HFF-Myc (cell line): ENCODE results near the gene ACOXL.

ENCODE experiments used
- DNase-seq: peaks from one replicate; pipeline ENCODE4 v3.0.0-alpha.2; 2011; ENCODE audit warnings: low read depth; ENCODE audit errors: extremely low read depth
- H3K4me3 ChIP-seq: replicated peaks from 2 replicates; pipeline ENCODE4 v1.5.1; 2011; ENCODE audit warnings: low read depth, mild to moderate bottlenecking, control low read depth, low read length
- CTCF ChIP-seq: IDR thresholded peaks from 2 replicates; pipeline ENCODE4 v1.5.1; 2012; ENCODE audit warnings: mild to moderate bottlenecking, low read depth, low read length, control low read depth; ENCODE audit errors: missing control alignments

ACOXL gene

GRCh38 chr2:111157071-111157661 is 424.8 kb downstream of the ACOXL start:
- DNase-seq: no peak
- H3K4me3 ChIP-seq: no peak overlapping the region
- TF ChIP-seq CTCF: no peak

GRCh38 chr2:111157798-111158197 is 425.4 kb downstream of the ACOXL start:
- DNase-seq: no peak
- no peak overlapping the region for H3K4me3 ChIP-seq
- no peak for TF ChIP-seq CTCF

GRCh38 chr2:111159641-111160040 is 427.3 kb downstream of the ACOXL start:
- DNase-seq: no peak
- no peak for TF ChIP-seq CTCF
- no peak overlapping the region for H3K4me3 ChIP-seq

GRCh38 chr2:111160758-111161157 is 428.4 kb downstream of the ACOXL start:
- no peak for TF ChIP-seq CTCF
- no peak for DNase-seq
- H3K4me3 ChIP-seq: no peak overlapping the region

GRCh38 chr2:111161971-111162370 is 429.6 kb downstream of the ACOXL start:
- no peak overlapping the region for H3K4me3 ChIP-seq
- DNase-seq: no peak
- TF ChIP-seq CTCF: no peak

- no peak overlapping the region for H3K4me3 ChIP-seq
- DNase-seq: no peak
- no peak for TF ChIP-seq CTCF
Measured at GRCh38 chr2:111162718-111163331, 430.5 kb downstream of the ACOXL start.

- no peak for TF ChIP-seq CTCF
- H3K4me3 ChIP-seq: no peak overlapping the region
- DNase-seq: no peak
Measured at GRCh38 chr2:111164078-111164477, 431.7 kb downstream of the ACOXL start.
